HS-5 (cell line): ENCODE data around the gene ERP27.

Experiments
- DNase-seq: peaks from one replicate; pipeline ENCODE4 v3.0.0-alpha.2; 2012; ENCODE audit warnings: low read depth

The ERP27 gene

GRCh38 chr12:14901228-14901562 lies 37.1 kb downstream of the ERP27 start:
- DNase-seq = no peak

DNA sequence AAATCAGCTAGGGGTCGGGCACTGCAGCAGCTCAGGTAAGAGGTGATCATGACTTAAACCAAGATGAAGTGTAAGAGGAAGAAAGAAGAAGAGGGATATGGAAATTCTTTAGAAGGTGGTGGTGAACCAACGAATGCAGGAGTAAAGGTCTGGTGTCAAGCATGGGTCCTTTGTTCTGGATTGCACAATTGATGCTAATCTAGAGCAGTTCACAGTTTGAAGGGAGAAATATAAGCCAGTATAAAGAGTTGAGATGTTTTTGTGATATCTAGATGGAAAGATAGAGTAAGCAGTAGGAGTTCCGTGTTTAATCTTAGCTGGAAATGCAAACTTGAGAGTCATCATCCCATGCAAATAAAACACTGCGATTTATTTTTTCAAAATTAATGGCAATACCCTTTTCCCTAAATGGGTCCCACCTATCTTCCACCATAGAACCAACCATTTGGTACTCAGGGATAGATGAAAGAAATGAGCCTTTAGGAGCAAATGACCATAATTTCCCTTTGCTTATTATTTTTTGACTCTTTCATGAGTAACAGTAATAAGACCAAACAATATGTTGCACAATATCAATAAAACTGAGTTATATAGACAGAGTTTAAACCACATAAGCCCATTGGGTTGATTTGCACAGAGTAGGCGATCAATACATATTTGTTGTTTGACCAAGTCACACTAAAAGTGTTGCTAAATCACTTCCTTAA lies 37.7 kb downstream of the ERP27 start:
- no peak for DNase-seq

DNA sequence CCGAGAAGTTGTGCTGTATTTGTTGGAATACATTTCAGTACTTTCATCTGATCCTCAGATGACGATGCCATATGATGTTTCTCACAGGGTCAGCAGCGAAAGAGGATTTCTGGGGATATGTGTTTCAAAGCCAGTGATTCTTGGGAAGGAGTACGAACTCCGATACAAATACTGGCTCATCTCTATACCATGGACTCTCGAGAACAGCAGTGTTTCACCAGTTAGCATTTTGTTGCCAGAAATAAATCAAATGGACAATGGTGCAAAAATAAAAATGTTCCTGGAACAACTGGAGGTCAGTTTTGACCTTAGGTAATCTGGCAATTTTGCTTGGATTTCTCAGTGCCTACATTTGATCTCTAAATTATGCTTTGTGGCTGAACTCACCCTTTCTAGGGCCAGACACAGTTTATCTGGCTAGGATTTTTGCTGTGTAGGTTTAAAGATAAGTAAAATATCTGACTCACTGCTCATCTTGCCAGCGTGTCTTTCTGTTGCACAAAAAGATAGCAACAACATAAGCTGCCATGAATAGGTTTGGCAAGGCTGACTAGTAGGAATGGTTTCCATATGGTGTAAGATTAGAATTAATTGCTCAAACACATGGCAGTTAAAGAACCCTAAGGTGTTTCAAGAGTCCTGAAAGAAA lies 41.7 kb downstream of the ERP27 start:
- peak; percentile 25 for DNase-seq

GRCh38 chr12:14893506-14894250 lies 44.7 kb downstream of the ERP27 start:
- no peak for DNase-seq

DNA sequence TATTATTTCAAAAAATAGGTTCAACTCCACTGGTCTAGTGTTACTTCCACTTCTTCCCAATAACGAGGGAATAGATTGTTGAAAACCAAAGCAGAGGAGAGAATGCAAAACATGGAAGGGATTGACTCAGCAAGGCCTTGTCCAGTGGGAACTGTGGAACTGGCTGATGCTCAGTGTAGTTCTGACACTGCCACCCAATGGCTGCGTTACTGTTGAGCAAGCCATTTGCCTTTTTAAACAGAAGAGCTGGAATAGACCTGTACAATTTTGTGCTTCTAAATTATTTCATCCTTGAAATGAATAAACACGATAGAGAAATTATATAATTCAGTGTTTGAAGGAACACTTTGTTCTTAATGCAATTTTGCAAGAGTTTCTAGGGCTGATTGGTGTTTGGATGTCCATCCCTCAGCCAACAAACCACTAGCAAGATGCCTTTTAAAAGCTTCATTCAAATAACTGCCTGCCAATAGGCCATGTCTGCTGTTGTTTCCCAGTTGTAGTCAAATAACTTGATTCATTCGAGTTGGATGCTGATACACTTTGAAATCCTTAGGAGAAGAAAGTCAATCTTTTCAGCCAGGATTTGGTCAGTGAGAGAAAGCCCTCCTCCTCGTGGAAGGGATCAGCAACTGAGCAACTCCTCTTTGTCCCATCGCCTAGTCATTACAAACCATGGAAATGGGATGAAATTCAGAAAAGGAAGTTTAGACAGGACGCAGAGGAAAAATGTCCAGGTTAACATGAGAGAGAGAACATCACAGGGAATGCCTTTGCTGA lies 45.4 kb downstream of the ERP27 start:
- no peak for DNase-seq

DNA sequence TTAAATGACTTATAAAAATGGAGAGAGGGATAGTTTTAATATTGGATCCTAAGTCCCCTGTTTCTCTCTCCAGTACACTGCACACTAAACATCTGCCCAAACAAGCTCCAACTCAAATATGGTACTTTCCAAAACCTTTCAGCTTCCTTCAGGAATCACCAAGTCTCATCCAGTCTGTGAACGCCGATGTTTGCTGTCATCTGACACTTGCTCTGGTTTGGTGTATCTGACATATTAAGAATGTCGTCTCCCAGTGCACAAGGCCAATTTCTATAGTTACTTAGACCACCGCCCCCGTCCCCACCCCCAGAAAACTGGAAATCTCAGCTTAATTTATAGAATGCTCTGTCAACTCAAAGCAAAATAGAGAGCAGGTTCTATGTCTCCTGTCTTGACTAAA lies 47.6 kb downstream of the ERP27 start:
- no peak for DNase-seq

DNA sequence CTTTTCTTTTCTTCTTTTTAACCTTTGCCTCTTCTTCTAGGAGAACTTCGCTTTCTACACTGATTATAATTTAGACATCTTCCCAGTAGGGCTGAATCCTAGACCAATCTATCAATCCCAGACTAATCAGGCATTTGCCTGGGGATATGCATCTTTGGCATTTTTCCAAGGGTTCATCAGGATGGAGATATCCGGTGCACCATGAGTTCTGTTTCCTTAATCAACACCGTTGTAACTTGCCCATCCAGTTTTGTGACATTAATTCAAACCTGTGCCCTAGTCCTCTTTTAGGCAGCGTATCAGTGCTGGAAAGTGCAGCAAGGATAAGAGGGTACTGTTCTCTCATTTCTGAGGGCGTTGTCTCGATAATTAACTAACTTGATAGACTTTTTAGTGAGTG lies 52.1 kb downstream of the ERP27 start:
- DNase-seq = no peak

GRCh38 chr12:14885718-14886221 lies 52.6 kb downstream of the ERP27 start, which contains the start of gene MGP:
Gene MGP, minus strand, starts transcription at chr12:14885854. Its CDS starts 63 bp downstream, at chr12:14885791.
- no peak for DNase-seq

DNA sequence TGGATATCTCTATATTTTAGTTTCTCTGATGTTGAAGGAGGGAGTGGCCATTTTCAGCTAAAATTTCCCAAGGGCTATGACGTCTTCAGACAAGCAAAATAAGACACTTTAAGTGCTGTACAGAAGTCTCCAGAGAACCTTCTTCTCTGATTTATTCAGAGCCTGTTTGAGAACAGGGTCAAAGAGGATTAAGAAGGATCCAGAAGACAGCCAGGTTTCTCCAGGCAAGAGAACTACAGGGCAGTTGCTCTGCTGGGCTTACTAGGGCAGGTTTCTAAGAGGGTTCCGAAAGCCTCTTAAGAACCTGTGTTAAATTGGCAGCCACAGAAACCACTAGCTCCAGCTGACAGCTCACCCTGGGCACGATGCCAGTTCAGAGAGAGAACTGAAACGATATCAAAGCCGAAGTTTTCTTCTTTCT lies 53.9 kb downstream of the ERP27 start:
- DNase-seq = peak; percentile 36

- DNase-seq = no peak
These were observed 54.7 kb downstream of the ERP27 start for GRCh38 chr12:14883686-14884085.

DNA sequence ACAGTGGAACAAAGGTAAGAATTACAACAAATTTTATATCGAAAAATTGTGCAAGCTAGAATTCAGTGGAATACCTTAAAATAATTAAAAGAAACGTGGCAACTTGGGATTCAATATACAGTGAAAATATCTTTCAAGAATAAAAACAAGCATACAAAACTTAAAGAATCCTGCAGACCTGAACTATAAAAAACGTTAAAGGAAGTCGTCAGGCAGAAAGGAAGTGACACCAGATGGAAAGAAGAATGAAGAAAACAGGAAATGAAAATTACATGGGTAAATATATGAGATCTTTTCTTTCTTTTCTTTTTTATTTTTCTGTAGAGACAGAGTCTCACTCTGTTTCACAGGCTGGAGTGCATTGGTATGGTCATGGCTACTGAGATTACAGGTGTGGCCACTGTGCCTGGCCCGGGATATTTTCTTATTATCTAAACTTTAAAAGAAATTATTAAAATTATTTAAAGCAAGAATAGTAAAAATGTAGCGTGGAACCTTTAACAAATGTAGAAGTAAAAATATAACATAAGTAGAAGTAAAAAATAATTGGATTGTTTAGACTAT lies 57.4 kb downstream of the ERP27 start:
- no peak for DNase-seq

GRCh38 chr12:14879222-14879933 lies 59.0 kb downstream of the ERP27 start:
- DNase-seq = no peak

DNA sequence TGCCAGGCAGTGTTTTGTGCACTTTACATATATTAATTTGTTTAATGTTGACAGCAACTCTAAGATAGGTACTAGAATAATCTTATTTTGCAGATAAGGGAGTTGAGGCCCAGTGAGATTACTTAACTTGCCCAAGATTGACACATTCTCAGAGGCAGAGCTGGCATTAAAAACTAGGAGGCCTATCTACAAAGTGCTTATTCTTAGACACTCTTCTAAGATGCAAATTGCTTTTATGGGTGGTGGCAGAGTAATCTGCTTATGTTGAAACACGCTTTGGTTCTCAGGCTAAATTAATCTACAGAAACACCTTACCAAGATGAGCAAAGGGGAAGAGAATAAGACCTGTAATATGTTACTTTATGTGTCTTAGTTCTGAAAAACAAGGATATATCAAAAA lies 59.8 kb downstream of the ERP27 start:
- no peak for DNase-seq

DNA sequence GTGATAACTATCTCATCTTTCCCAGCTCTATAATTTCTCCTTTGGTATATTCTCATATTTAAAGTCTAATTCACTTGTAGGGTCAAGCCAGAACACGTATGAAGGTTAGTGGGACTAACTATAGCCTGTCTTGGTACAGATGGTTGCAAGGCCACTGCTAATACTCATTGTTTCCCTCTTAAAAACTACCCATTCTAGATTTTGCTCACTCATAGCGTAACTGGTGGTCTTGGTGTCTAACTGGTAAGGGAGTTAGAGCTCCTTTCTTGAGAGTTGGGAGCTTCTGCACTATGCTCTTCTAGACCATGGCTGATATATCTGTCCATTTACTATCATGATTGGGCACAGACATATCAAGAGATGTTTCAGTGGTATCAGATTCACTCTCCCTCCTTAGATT lies 61.5 kb downstream of the ERP27 start:
- DNase-seq = no peak

DNA sequence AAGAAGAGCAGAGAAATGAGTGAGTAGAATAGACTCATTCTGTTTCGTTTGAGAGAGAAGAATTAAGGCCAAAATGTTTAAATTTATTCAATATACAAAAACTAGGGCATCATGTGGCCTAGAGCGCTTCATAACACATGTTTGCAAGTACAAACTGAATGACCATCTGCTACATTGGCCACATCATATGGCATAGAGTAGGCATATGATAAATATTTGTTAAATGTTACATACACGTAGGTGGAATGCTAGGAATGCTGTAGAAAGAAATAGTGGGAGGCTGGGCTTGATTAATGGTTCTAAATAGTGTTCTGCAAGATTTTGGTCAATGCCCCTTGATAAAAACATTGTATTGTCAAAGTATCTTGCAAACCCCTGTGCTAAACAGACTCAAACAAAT lies 63.5 kb downstream of the ERP27 start:
- DNase-seq = peak; percentile 42

DNA sequence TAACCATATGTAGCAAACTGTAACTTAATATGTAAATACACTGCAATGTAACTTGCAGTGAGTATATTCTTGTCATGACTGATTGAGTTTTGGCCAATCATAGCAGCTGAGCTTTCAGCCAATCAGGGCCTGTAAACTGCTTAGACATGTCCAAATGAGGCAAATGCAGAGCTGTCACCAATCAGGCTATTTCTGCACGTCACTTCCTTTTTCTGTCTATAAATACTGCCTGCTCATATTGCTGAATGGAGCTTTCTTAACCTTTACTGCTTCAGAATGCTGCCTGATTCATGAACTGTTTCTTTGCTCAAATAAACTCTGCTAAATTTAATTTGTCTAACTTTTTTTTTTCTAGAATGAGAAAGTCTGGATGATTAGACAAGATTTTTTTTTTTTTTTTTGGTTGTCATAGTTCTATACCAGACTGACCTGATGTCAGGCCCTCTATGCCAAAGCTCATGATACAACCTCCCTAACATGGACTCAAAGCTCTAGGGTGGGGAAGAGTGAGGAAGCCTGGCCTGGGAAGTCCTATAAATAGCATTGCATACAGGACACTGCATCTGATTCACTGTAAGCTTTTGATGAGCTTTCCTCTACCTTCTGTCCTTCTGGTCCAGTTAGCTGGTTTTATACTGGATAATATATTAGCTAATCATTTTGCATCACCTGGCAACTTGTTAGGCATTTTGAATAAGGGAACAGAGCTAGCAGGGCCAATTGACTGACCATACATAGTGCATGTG lies 64.7 kb downstream of the ERP27 start:
- DNase-seq = no peak

DNA sequence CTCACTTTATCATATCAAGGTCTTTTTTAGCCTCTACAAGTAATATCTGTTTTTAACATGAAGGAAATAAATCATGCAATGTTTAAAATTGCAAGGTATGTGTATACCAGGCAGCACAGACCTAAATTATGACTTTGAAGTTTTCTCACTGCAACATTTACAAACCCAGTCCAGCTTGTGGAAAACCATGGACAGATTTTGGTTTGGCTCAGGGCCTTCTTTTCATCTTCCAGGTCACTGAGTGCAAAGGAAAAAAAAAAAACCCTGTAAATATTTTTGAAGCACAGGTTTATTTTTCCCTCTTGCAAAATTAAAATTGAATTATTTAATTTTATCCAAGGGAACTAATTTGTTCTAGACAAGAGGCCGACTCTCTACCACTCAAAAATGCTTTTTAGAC lies 66.5 kb downstream of the ERP27 start:
- DNase-seq = no peak

- DNase-seq = no peak
These were observed 67.1 kb downstream of the ERP27 start for GRCh38 chr12:14871247-14871646.

- DNase-seq = no peak
These were observed 69.3 kb downstream of the ERP27 start for GRCh38 chr12:14868916-14869506.
